ENCODE results near the gene SBNO1.
A peak's percentile ranks its signal among the peaks of the same experiment; 100 is the strongest.
"Not testable (repeated sequence)": the region's sequence is repeated elsewhere in the genome, so short reads cannot be mapped to it uniquely, and the experiment has no call there.

The SBNO1 gene

GRCh38 chr12:123337070-123337469, 27.6 kb downstream of the SBNO1 start:
- no peak for DNase-seq

GRCh38 chr12:123336530-123336929, 28.1 kb downstream of the SBNO1 start:
- peak in 1 of 5 experiments; percentile 23 for DNase-seq

- DNase-seq = no peak
Measured at GRCh38 chr12:123335490-123335889, 29.2 kb downstream of the SBNO1 start.

GRCh38 chr12:123329799-123330198, 34.8 kb downstream of the SBNO1 start:
- DNase-seq = no peak

- no peak for DNase-seq
Measured at GRCh38 chr12:123319826-123320225, 44.8 kb downstream of the SBNO1 start.

GRCh38 chr12:123319273-123319672, 45.4 kb downstream of the SBNO1 start:
- DNase-seq = no peak

- DNase-seq = not testable (repeated sequence)
Measured at GRCh38 chr12:123313046-123313445, 51.6 kb downstream of the SBNO1 start.

- DNase-seq = no peak
Measured at GRCh38 chr12:123306200-123306599, 58.4 kb downstream of the SBNO1 start.

- no peak for DNase-seq
Measured at GRCh38 chr12:123305136-123305535, 59.5 kb downstream of the SBNO1 start.

- DNase-seq = no peak
Measured at GRCh38 chr12:123293178-123293760, 71.4 kb downstream of the SBNO1 start.

- no peak for DNase-seq
Measured at GRCh38 chr12:123289911-123290310, 74.7 kb downstream of the SBNO1 start.

- DNase-seq = no peak
Measured at GRCh38 chr12:123288751-123289346, 75.8 kb downstream of the SBNO1 start.

- no peak for DNase-seq
Measured at GRCh38 chr12:123286652-123287373, 77.8 kb downstream of the SBNO1 start.

- no peak for DNase-seq
Measured at GRCh38 chr12:123284669-123285068, 80.0 kb downstream of the SBNO1 start.

GRCh38 chr12:123283461-123283860, 81.2 kb downstream of the SBNO1 start:
- DNase-seq = no peak

- DNase-seq = no peak
Measured at GRCh38 chr12:123282111-123282510, 82.5 kb downstream of the SBNO1 start.

GRCh38 chr12:123280971-123281370, 83.7 kb downstream of the SBNO1 start:
- DNase-seq = no peak

GRCh38 chr12:123278101-123278627, 86.5 kb downstream of the SBNO1 start:
- peak in 1 of 5 experiments; percentile 79 for DNase-seq

- no peak for DNase-seq
Measured at GRCh38 chr12:123273166-123273565, 91.5 kb downstream of the SBNO1 start.

- DNase-seq = peak; percentile 51 to 81 (median 69)
Measured at GRCh38 chr12:123271001-123271668, 93.5 kb downstream of the SBNO1 start.

GRCh38 chr12:123270214-123271000, 94.2 kb downstream of the SBNO1 start:
- DNase-seq = peak in 1 of 5 experiments; percentile 23

- no peak for DNase-seq
Measured at GRCh38 chr12:123269896-123270213, 94.8 kb downstream of the SBNO1 start.
